OCI-LY1 (cell line): ENCODE data around the gene ADAMTS9.

ENCODE experiments used
- H2AFZ ChIP-seq: fragments of 200-600 bp; sonication (generic), shearing (Covaris generic); 2 replicates; pipeline ENCODE4 v1.6.0; 2014; ENCODE audit warnings: antibody characterized with exemption, mild to moderate bottlenecking, low read length
- H3F3A ChIP-seq: fragments of 200-600 bp; sonication (generic), shearing (Covaris generic); 2 replicates; pipeline ENCODE4 v1.6.0; 2014; ENCODE audit warnings: mild to moderate bottlenecking, antibody characterized with exemption, low read length, moderate library complexity; ENCODE audit not compliant: insufficient read depth
- H3K27ac ChIP-seq: fragments of 200-600 bp; sonication (generic); 2 replicates; pipeline ENCODE4 v1.5.1; 2014; ENCODE audit warnings: low read length, mixed run types, mild to moderate bottlenecking, low read depth; ENCODE audit not compliant: poor library complexity, severe bottlenecking
- H3K27me3 ChIP-seq: fragments of 200-600 bp; sonication (generic); 2 replicates; pipeline ENCODE4 v1.6.0; 2014; ENCODE audit warnings: antibody characterized with exemption, mild to moderate bottlenecking, low read length, moderate library complexity; ENCODE audit not compliant: insufficient read depth
- H3K36me3 ChIP-seq: fragments of 200-600 bp; sonication (generic); 2 replicates; pipeline ENCODE4 v1.6.1; 2014; ENCODE audit warnings: mild to moderate bottlenecking, antibody characterized with exemption, low read length, moderate library complexity, mixed read lengths; ENCODE audit not compliant: insufficient read depth
- H3K4me1 ChIP-seq: fragments of 200-600 bp; sonication (generic); 2 replicates; pipeline ENCODE4 v1.5.1; 2014; ENCODE audit warnings: mild to moderate bottlenecking, low read length, moderate library complexity; ENCODE audit not compliant: insufficient read depth, severe bottlenecking
- H3K4me2 ChIP-seq: fragments of 200-600 bp; sonication (generic), shearing (Covaris generic); 2 replicates; pipeline ENCODE4 v1.6.1; 2014; ENCODE audit warnings: low read length
- H3K4me3 ChIP-seq: fragments of 200-600 bp; sonication (generic); 2 replicates; pipeline ENCODE4 v1.5.1; 2014; ENCODE audit warnings: low read length, low read depth, mild to moderate bottlenecking, mixed read lengths; ENCODE audit not compliant: poor library complexity, severe bottlenecking
- H3K79me2 ChIP-seq: fragments of 200-600 bp; shearing (Covaris generic); 2 replicates; pipeline ENCODE4 v1.6.1; 2016; ENCODE audit warnings: mixed run types, low read length, mixed read lengths; ENCODE audit not compliant: insufficient read depth
- H3K9ac ChIP-seq: fragments of 200-600 bp; sonication (generic), shearing (Covaris generic); 2 replicates; pipeline ENCODE4 v1.6.1; 2014; ENCODE audit warnings: mild to moderate bottlenecking, low read length, mixed read lengths
- H3K9me2 ChIP-seq: fragments of 200-600 bp; sonication (generic), shearing (Covaris generic); 2 replicates; pipeline ENCODE4 v1.6.1; 2014; ENCODE audit warnings: low read depth, mild to moderate bottlenecking, low read length, mixed read lengths
- H3K9me3 ChIP-seq: fragments of 200-600 bp; shearing (Covaris generic); 2 replicates; pipeline ENCODE4 v1.6.1; 2014; ENCODE audit warnings: low read length, mixed read lengths
- H4K20me1 ChIP-seq: fragments of 200-600 bp; sonication (generic), shearing (Covaris generic); 2 replicates; pipeline ENCODE4 v1.6.0; 2016; ENCODE audit warnings: mild to moderate bottlenecking, low read length; ENCODE audit not compliant: insufficient read depth
- EZH2 ChIP-seq: fragments of 200-600 bp; sonication (generic), shearing (Covaris generic); IDR thresholded peaks from 2 replicates; pipeline ENCODE4 v1.8.0; 2017; ENCODE audit warnings: borderline replicate concordance, mixed run types, mild to moderate bottlenecking, antibody characterized with exemption, low read length, moderate library complexity, mixed read lengths
- TF ChIP-seq, protein P1 (sequence below): fragments of 200-600 bp; sonication (generic), shearing (Covaris generic); IDR thresholded peaks from 2 replicates; pipeline ENCODE4 v1.5.1; 2017; ENCODE audit warnings: mild to moderate bottlenecking, antibody characterized with exemption, low read length, moderate library complexity, mixed read lengths

The ADAMTS9 gene, protein sequence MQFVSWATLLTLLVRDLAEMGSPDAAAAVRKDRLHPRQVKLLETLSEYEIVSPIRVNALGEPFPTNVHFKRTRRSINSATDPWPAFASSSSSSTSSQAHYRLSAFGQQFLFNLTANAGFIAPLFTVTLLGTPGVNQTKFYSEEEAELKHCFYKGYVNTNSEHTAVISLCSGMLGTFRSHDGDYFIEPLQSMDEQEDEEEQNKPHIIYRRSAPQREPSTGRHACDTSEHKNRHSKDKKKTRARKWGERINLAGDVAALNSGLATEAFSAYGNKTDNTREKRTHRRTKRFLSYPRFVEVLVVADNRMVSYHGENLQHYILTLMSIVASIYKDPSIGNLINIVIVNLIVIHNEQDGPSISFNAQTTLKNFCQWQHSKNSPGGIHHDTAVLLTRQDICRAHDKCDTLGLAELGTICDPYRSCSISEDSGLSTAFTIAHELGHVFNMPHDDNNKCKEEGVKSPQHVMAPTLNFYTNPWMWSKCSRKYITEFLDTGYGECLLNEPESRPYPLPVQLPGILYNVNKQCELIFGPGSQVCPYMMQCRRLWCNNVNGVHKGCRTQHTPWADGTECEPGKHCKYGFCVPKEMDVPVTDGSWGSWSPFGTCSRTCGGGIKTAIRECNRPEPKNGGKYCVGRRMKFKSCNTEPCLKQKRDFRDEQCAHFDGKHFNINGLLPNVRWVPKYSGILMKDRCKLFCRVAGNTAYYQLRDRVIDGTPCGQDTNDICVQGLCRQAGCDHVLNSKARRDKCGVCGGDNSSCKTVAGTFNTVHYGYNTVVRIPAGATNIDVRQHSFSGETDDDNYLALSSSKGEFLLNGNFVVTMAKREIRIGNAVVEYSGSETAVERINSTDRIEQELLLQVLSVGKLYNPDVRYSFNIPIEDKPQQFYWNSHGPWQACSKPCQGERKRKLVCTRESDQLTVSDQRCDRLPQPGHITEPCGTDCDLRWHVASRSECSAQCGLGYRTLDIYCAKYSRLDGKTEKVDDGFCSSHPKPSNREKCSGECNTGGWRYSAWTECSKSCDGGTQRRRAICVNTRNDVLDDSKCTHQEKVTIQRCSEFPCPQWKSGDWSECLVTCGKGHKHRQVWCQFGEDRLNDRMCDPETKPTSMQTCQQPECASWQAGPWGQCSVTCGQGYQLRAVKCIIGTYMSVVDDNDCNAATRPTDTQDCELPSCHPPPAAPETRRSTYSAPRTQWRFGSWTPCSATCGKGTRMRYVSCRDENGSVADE (N-terminal part only)

GRCh38 chr3:64687781-64688604 is at the start of gene ADAMTS9:
Gene ADAMTS9, minus strand, starts transcription at chr3:64688000. Its CDS starts 343 bp downstream, at chr3:64687657.
- no peak within 1 kb of the TSS for H3K9ac ChIP-seq
- H3K79me2 ChIP-seq, result no peaks in the 10 kb centered on the region
- H3F3A ChIP-seq, result no peaks in the 10 kb centered on the region
- no peak within 1 kb of the TSS for H3K27ac ChIP-seq
- H3K9me2 ChIP-seq, result no peaks in the 10 kb centered on the region
- no peaks in the 10 kb centered on the region for H3K27me3 ChIP-seq
- H3K36me3 ChIP-seq, result no peaks in the 10 kb centered on the region
- no peak within 1 kb of the TSS for H2AFZ ChIP-seq
- no peak within 1 kb of the TSS for H3K4me3 ChIP-seq
- TF ChIP-seq, protein P1, sequence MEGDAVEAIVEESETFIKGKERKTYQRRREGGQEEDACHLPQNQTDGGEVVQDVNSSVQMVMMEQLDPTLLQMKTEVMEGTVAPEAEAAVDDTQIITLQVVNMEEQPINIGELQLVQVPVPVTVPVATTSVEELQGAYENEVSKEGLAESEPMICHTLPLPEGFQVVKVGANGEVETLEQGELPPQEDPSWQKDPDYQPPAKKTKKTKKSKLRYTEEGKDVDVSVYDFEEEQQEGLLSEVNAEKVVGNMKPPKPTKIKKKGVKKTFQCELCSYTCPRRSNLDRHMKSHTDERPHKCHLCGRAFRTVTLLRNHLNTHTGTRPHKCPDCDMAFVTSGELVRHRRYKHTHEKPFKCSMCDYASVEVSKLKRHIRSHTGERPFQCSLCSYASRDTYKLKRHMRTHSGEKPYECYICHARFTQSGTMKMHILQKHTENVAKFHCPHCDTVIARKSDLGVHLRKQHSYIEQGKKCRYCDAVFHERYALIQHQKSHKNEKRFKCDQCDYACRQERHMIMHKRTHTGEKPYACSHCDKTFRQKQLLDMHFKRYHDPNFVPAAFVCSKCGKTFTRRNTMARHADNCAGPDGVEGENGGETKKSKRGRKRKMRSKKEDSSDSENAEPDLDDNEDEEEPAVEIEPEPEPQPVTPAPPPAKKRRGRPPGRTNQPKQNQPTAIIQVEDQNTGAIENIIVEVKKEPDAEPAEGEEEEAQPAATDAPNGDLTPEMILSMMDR, result no peak
- no peak for TF ChIP-seq EZH2
- H3K4me2 ChIP-seq, result no peak within 1 kb of the TSS
- H3K4me1 ChIP-seq, result no peaks in the 10 kb centered on the region
- H4K20me1 ChIP-seq, result no peaks in the 10 kb centered on the region
- no peaks in the 10 kb centered on the region for H3K9me3 ChIP-seq

GRCh38 chr3:64732576-64732975 is 44.8 kb upstream of the ADAMTS9 start:
- Histone ChIP-seq H3K4me1 (no peaks in the 10 kb centered on the region), H4K20me1 (no peaks in the 10 kb centered on the region), H3K4me3 (no peak overlapping the region), H3K9me3 (no peaks in the 10 kb centered on the region), H3F3A (no peaks in the 10 kb centered on the region), H2AFZ (no peak overlapping the region), H3K79me2 (no peaks in the 10 kb centered on the region), H3K36me3 (no peaks in the 10 kb centered on the region), H3K27ac (no peak overlapping the region), H3K9ac (no peak overlapping the region), H3K4me2 (no peak overlapping the region), H3K9me2 (no peaks in the 10 kb centered on the region), H3K27me3 (no peaks in the 10 kb centered on the region)
- no peak for TF ChIP-seq EZH2
- TF ChIP-seq, protein P1, result no peak

GRCh38 chr3:64730681-64731080 is 42.9 kb upstream of the ADAMTS9 start:
- H3K27me3 ChIP-seq, result no peaks in the 10 kb centered on the region
- no peak overlapping the region for H3K4me2 ChIP-seq
- no peaks in the 10 kb centered on the region for H3K79me2 ChIP-seq
- H3K9ac ChIP-seq, result no peak overlapping the region
- H3F3A ChIP-seq, result no peaks in the 10 kb centered on the region
- no peak overlapping the region for H2AFZ ChIP-seq
- no peak for TF ChIP-seq EZH2
- TF ChIP-seq, protein P1, result no peak
- H3K4me1 ChIP-seq, result no peaks in the 10 kb centered on the region
- no peaks in the 10 kb centered on the region for H4K20me1 ChIP-seq
- H3K36me3 ChIP-seq, result no peaks in the 10 kb centered on the region
- no peaks in the 10 kb centered on the region for H3K9me2 ChIP-seq
- H3K4me3 ChIP-seq, result no peak overlapping the region
- no peak overlapping the region for H3K27ac ChIP-seq
- no peaks in the 10 kb centered on the region for H3K9me3 ChIP-seq
